ENCODE data around the gene TUBB2B. TPM values are rescaled to one million over a fixed set of nuclear protein-coding genes. Genes with fewer than 3 reads are reported as not detected.

TUBB2B gene
- total RNA-seq, 2 donors from 2014 or later = 253 to 304 TPM

DNA sequence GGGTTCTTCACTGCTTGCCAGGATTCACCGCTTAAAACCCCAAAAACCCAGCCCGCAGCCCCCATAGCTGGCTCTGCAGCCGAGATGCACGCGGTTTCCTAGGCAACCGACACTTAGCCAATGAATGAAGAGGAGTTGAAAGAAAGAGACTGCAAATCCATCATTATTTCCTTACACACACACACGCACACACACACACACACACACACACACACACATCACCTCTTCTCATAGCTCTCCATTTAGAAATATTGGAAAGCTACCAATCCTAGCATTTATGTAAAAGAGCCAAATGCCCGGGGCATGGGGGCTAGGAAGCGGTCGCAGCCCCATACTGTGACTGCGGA lies 3.4 kb upstream of the TUBB2B start:
- Mint-ChIP-seq H3K4me3 (peak overlapping the region; percentile 65), H3K27me3 (ENCODE audit: insufficient read depth) (peaks cover 71% of the 10 kb centered on the region), H3K4me1 (peaks cover 21% of the 10 kb centered on the region), H3K27ac (no peak overlapping the region), H3K36me3 (ENCODE audit: low read depth) (peaks cover 3% of the 10 kb centered on the region), H3K9me3 (no peaks in the 10 kb centered on the region)
- DNase-seq = peak; percentile 83
- no peak for TF ChIP-seq CTCF (conservative IDR thresholded peaks at IDR 0.05)
- Histone ChIP-seq H3K4me1 (ENCODE audit: control insufficient read depth, insufficient read depth, low read length) (peaks cover 3% of the 10 kb centered on the region), H3K27me3 (ENCODE audit: control insufficient read depth, insufficient read depth, low read length, poor library complexity, severe bottlenecking) (peaks cover 51% of the 10 kb centered on the region), H3K9ac (ENCODE audit: extremely low read depth, low read length, poor library complexity, severe bottlenecking) (peak overlapping the region; percentile 21), H3K36me3 (ENCODE audit: control insufficient read depth, insufficient read depth, low read length) (peaks cover 4% of the 10 kb centered on the region), H3K27ac (ENCODE audit: low read depth, low read length) (peak overlapping the region; percentile 99), H3K9me3 (ENCODE audit: control insufficient read depth, low read length) (no peaks in the 10 kb centered on the region), H3K4me3 (ENCODE audit: low read length) (peak overlapping the region; percentile 84)
- 3% methylated on average over 11 of the region's 11 CpGs; no CpG with 5 or more reads in 1 of the 2 experiments for WGBS, 2 experiments (ENCODE audit: insufficient coverage in 1 of 2, insufficient read length in 1 of 2)

DNA sequence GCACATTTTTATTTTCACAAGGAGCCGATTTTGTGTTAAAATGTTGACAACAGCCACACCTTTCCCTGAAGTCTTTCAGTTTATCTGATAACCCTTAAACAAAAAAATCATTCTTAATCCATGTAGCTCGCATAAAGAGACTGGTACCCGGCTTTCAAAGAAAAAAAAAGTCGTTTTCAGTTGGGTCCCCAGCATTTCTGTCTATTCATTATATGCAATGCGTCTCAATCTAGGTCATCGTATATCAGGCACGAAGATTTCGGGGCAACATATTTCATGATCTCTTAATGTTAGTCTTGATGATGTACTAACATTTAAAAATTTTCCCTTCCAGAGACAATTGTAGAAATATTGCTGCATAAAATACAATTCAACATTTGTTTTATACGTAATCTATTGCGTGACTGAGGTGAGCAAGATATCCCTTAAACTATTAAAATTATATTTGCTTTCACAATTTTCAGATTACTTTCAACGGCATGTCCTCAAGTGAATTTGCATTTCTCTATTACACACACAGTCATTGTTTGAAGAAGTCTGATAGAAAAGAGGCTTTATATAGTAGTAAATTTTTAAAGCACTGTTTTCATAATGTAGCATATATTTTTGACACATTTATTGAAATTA lies 2.9 kb upstream of the TUBB2B start:
- H3K27ac Mint-ChIP-seq = no peak overlapping the region

DNA sequence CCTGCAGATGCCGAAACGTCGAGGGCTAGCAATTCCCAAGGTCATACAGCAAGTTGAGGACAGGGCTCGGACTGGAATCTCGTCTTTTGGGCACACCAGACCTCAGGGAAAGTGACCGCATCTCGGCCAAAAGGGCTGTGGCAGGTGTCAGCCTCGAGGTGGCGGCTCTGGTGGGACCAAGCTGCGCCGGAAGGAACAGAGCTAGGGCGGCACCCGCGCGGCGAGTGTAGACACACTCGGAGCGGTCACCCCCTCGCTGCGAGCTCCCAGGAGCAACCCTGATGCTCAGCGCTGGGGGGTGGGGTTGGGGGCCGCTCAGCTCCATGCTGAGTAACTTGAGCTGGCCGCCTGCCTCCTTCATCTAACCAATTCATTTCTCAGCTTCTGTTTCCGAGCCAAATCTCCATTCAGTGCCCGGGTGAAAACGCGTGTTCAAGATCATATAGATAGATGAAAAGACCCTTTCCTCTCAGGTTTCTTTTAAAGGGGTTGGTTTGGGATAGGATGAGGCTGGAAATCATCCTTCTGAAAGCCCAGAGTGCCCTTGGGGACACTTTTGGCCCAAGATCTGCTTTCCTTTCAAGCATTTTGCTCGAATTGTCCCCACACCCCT lies 2.2 kb upstream of the TUBB2B start:
- no peak overlapping the region for H3K9ac ChIP-seq (ENCODE audit: extremely low read depth, low read length, poor library complexity, severe bottlenecking)
- Mint-ChIP-seq H3K4me1 (peaks cover 25% of the 10 kb centered on the region), H3K4me3 (peak overlapping the region; percentile 85), H3K27ac (no peak overlapping the region), H3K27me3 (ENCODE audit: insufficient read depth) (peaks cover 68% of the 10 kb centered on the region), H3K36me3 (ENCODE audit: low read depth) (peaks cover 8% of the 10 kb centered on the region), H3K9me3 (no peaks in the 10 kb centered on the region)
- H3K9me3 ChIP-seq (ENCODE audit: control insufficient read depth, low read length) = no peaks in the 10 kb centered on the region
- 0 to 1% methylated on average over 9 to 28 of the region's 28 CpGs for WGBS, 2 experiments (ENCODE audit: insufficient coverage in 1 of 2, insufficient read length in 1 of 2)
- H3K4me1 ChIP-seq (ENCODE audit: control insufficient read depth, insufficient read depth, low read length) = peaks cover 3% of the 10 kb centered on the region
- peaks cover 7% of the 10 kb centered on the region for H3K36me3 ChIP-seq (ENCODE audit: control insufficient read depth, insufficient read depth, low read length)
- peaks cover 51% of the 10 kb centered on the region for H3K27me3 ChIP-seq (ENCODE audit: control insufficient read depth, insufficient read depth, low read length, poor library complexity, severe bottlenecking)
- TF ChIP-seq CTCF (conservative IDR thresholded peaks at IDR 0.05) = peak; percentile 54
- peak; percentile 92 for DNase-seq
- H3K4me3 ChIP-seq (ENCODE audit: low read length) = peak overlapping the region; percentile 73
- H3K27ac ChIP-seq (ENCODE audit: low read depth, low read length) = peak overlapping the region; percentile 99

More for the DNA sequence above, 2.9 kb upstream of the TUBB2B start:
- no peak for DNase-seq
- H3K9ac ChIP-seq (ENCODE audit: extremely low read depth, low read length, poor library complexity, severe bottlenecking) = no peak overlapping the region
- H3K9me3 ChIP-seq (ENCODE audit: control insufficient read depth, low read length) = no peaks in the 10 kb centered on the region
- Mint-ChIP-seq H3K36me3 (ENCODE audit: low read depth) (peaks cover 7% of the 10 kb centered on the region), H3K4me3 (peak overlapping the region; percentile 65), H3K27me3 (ENCODE audit: insufficient read depth) (peaks cover 68% of the 10 kb centered on the region), H3K4me1 (peaks cover 25% of the 10 kb centered on the region), H3K9me3 (no peaks in the 10 kb centered on the region)
- H3K36me3 ChIP-seq (ENCODE audit: control insufficient read depth, insufficient read depth, low read length) = peaks cover 7% of the 10 kb centered on the region
- TF ChIP-seq CTCF (conservative IDR thresholded peaks at IDR 0.05) = no peak
- peaks cover 3% of the 10 kb centered on the region for H3K4me1 ChIP-seq (ENCODE audit: control insufficient read depth, insufficient read depth, low read length)
- H3K27me3 ChIP-seq (ENCODE audit: control insufficient read depth, insufficient read depth, low read length, poor library complexity, severe bottlenecking) = peaks cover 51% of the 10 kb centered on the region
- WGBS, 2 experiments (ENCODE audit: insufficient coverage in 1 of 2, insufficient read length in 1 of 2) = 34 to 38% methylated on average over 5 to 11 of the region's 11 CpGs
- H3K4me3 ChIP-seq (ENCODE audit: low read length) = peak overlapping the region; percentile 73
- peak overlapping the region; percentile 99 for H3K27ac ChIP-seq (ENCODE audit: low read depth, low read length)
